ENCODE results near the gene POLD1. TPM values are rescaled to one million over a fixed set of nuclear protein-coding genes. Genes with fewer than 3 reads are reported as not detected.

The POLD1 gene
- total and polyA plus RNA-seq, 5 donors from 2014 or later, result 19.3 to 28.1 (median 21.4) TPM

- H3K27ac ChIP-seq (ENCODE audit: insufficient read depth, low read length, poor library complexity, severe bottlenecking), result no peak overlapping the region
- Mint-ChIP-seq H3K36me3 (no peaks in the 10 kb centered on the region), H3K27me3 (peaks cover 10% of the 10 kb centered on the region), H3K27ac (peak overlapping the region in 2 of 3 donors; percentile 15 to 79), H3K4me3 (peak overlapping the region in 3 of 4 donors; percentile 13 to 78 (median 15)), H3K9me3 (no peaks in the 10 kb centered on the region), H3K4me1 (peaks cover 16 to 76% (median 29%) of the 10 kb centered on the region in 4 donors)
- ATAC-seq (ENCODE audit: low read depth in 2 of 2) (no peak), DNase-seq (peak in 1 of 3 donors; percentile 26)
- H3K36me3 ChIP-seq (ENCODE audit: control insufficient read depth, insufficient read depth, low read length), result no peaks in the 10 kb centered on the region
- H3K27me3 ChIP-seq (ENCODE audit: control insufficient read depth, insufficient read depth, low read length), result no peaks in the 10 kb centered on the region
- no peak overlapping the region for H3K4me3 ChIP-seq (ENCODE audit: low read depth, low read length)
- H3K9me3 ChIP-seq (ENCODE audit: control insufficient read depth in 2 of 2, low read length in 2 of 2), result no peaks in the 10 kb centered on the region
- H3K4me1 ChIP-seq (ENCODE audit: control insufficient read depth, insufficient read depth, low read length, poor library complexity, severe bottlenecking), result peaks cover 29% of the 10 kb centered on the region
Measured at GRCh38 chr19:50361290-50362029, 22.7 kb upstream of the POLD1 start.

GRCh38 chr19:50362030-50362412, 22.1 kb upstream of the POLD1 start:
- Histone ChIP-seq H3K4me3 (ENCODE audit: low read depth, low read length) (no peak overlapping the region), H3K27ac (ENCODE audit: insufficient read depth, low read length, poor library complexity, severe bottlenecking) (no peak overlapping the region), H3K9me3 (ENCODE audit: control insufficient read depth in 2 of 2, low read length in 2 of 2) (no peaks in the 10 kb centered on the region), H3K36me3 (ENCODE audit: control insufficient read depth, insufficient read depth, low read length) (no peaks in the 10 kb centered on the region), H3K4me1 (ENCODE audit: control insufficient read depth, insufficient read depth, low read length, poor library complexity, severe bottlenecking) (peaks cover 25% of the 10 kb centered on the region), H3K27me3 (ENCODE audit: control insufficient read depth, insufficient read depth, low read length) (no peaks in the 10 kb centered on the region)
- Mint-ChIP-seq H3K36me3 (no peaks in the 10 kb centered on the region), H3K9me3 (no peaks in the 10 kb centered on the region), H3K4me3 (peak overlapping the region in 2 of 4 donors; percentile 13 to 15), H3K27ac (peak overlapping the region in 1 of 3 donors; percentile 15), H3K4me1 (peaks cover 14 to 73% (median 27%) of the 10 kb centered on the region in 4 donors), H3K27me3 (peaks cover 10% of the 10 kb centered on the region)
- DNase-seq, result no peak
- no peak for ATAC-seq (ENCODE audit: low read depth in 2 of 2)

- DNase-seq (peak in 1 of 3 donors; percentile 21), ATAC-seq (ENCODE audit: low read depth in 2 of 2) (no peak)
- Histone ChIP-seq H3K27ac (ENCODE audit: insufficient read depth, low read length, poor library complexity, severe bottlenecking) (no peak overlapping the region), H3K36me3 (ENCODE audit: control insufficient read depth, insufficient read depth, low read length) (no peaks in the 10 kb centered on the region), H3K27me3 (ENCODE audit: control insufficient read depth, insufficient read depth, low read length) (no peaks in the 10 kb centered on the region), H3K4me3 (ENCODE audit: low read depth, low read length) (no peak overlapping the region), H3K4me1 (ENCODE audit: control insufficient read depth, insufficient read depth, low read length, poor library complexity, severe bottlenecking) (peaks cover 21% of the 10 kb centered on the region), H3K9me3 (ENCODE audit: control insufficient read depth in 2 of 2, low read length in 2 of 2) (no peaks in the 10 kb centered on the region)
- H3K27me3 Mint-ChIP-seq, result peaks cover 1% of the 10 kb centered on the region
- no peaks in the 10 kb centered on the region for H3K9me3 Mint-ChIP-seq
- H3K27ac Mint-ChIP-seq, result peak overlapping the region in 2 of 3 donors; percentile 48 to 95
- H3K36me3 Mint-ChIP-seq, result no peaks in the 10 kb centered on the region
- H3K4me3 Mint-ChIP-seq, result peak overlapping the region in 2 of 4 donors; percentile 15 to 58
- H3K4me1 Mint-ChIP-seq, result peaks cover 12 to 68% (median 23%) of the 10 kb centered on the region in 4 donors
Measured at GRCh38 chr19:50362656-50363424, 21.3 kb upstream of the POLD1 start.

- Histone ChIP-seq H3K4me1 (ENCODE audit: control insufficient read depth, insufficient read depth, low read length, poor library complexity, severe bottlenecking) (peaks cover 29% of the 10 kb centered on the region), H3K27ac (ENCODE audit: insufficient read depth, low read length, poor library complexity, severe bottlenecking) (peak within 1 kb of the TSS; percentile 5), H3K27me3 (ENCODE audit: control insufficient read depth, insufficient read depth, low read length) (no peaks in the 10 kb centered on the region), H3K9me3 (ENCODE audit: control insufficient read depth in 2 of 2, low read length in 2 of 2) (no peaks in the 10 kb centered on the region), H3K4me3 (ENCODE audit: low read depth, low read length) (no peak within 1 kb of the TSS), H3K36me3 (ENCODE audit: control insufficient read depth, insufficient read depth, low read length) (no peaks in the 10 kb centered on the region)
- Mint-ChIP-seq H3K27ac (peak within 1 kb of the TSS; percentile 67 to 69 (median 69)), H3K27me3 (no peaks in the 10 kb centered on the region), H3K36me3 (no peaks in the 10 kb centered on the region), H3K4me1 (peaks cover 0 to 57% (median 28%) of the 10 kb centered on the region in 4 donors), H3K9me3 (no peaks in the 10 kb centered on the region), H3K4me3 (peak within 1 kb of the TSS; percentile 61 to 79 (median 70))
- DNase-seq (peak in 1 of 3 donors; percentile 34), ATAC-seq (ENCODE audit: low read depth in 2 of 2) (no peak)
Measured at GRCh38 chr19:50365434-50366306, 18.5 kb upstream of the POLD1 start, which contains the start of gene NAPSA. NAPSA (minus strand) TSS chr19:50365639; CDS start chr19:50365621, 18 bp downstream.

GRCh38 chr19:50368649-50369570, 15.2 kb upstream of the POLD1 start:
- peak overlapping the region; percentile 84 to 90 (median 89) for H3K27ac Mint-ChIP-seq
- H3K27ac ChIP-seq (ENCODE audit: insufficient read depth, low read length, poor library complexity, severe bottlenecking), result peak overlapping the region; percentile 21
- no peaks in the 10 kb centered on the region for H3K27me3 Mint-ChIP-seq
- no peaks in the 10 kb centered on the region for H3K9me3 ChIP-seq (ENCODE audit: control insufficient read depth in 2 of 2, low read length in 2 of 2)
- H3K36me3 Mint-ChIP-seq, result no peaks in the 10 kb centered on the region
- no peaks in the 10 kb centered on the region for H3K27me3 ChIP-seq (ENCODE audit: control insufficient read depth, insufficient read depth, low read length)
- peak; percentile 60 to 83 (median 74) for DNase-seq
- H3K9me3 Mint-ChIP-seq, result no peaks in the 10 kb centered on the region
- H3K4me1 Mint-ChIP-seq, result peaks cover 0 to 34% (median 21%) of the 10 kb centered on the region in 4 donors
- H3K4me3 Mint-ChIP-seq, result peak overlapping the region; percentile 84 to 91 (median 91)
- H3K4me3 ChIP-seq (ENCODE audit: low read depth, low read length), result peak overlapping the region; percentile 65
- no peaks in the 10 kb centered on the region for H3K36me3 ChIP-seq (ENCODE audit: control insufficient read depth, insufficient read depth, low read length)
- ATAC-seq (ENCODE audit: low read depth in 2 of 2), result peak; percentile 61 to 64
- peaks cover 24% of the 10 kb centered on the region for H3K4me1 ChIP-seq (ENCODE audit: control insufficient read depth, insufficient read depth, low read length, poor library complexity, severe bottlenecking)

- Mint-ChIP-seq H3K27ac (no peak overlapping the region), H3K36me3 (no peaks in the 10 kb centered on the region), H3K4me1 (peaks cover 0 to 20% (median 13%) of the 10 kb centered on the region in 4 donors), H3K27me3 (no peaks in the 10 kb centered on the region), H3K9me3 (peaks cover 0 to 2% (median 0%) of the 10 kb centered on the region in 7 donors), H3K4me3 (peak overlapping the region in 1 of 4 donors; percentile 87)
- no peak for DNase-seq
- H3K4me3 ChIP-seq (ENCODE audit: low read depth, low read length), result no peak overlapping the region
- H3K27me3 ChIP-seq (ENCODE audit: control insufficient read depth, insufficient read depth, low read length), result no peaks in the 10 kb centered on the region
- H3K4me1 ChIP-seq (ENCODE audit: control insufficient read depth, insufficient read depth, low read length, poor library complexity, severe bottlenecking), result peaks cover 17% of the 10 kb centered on the region
- no peaks in the 10 kb centered on the region for H3K9me3 ChIP-seq (ENCODE audit: control insufficient read depth in 2 of 2, low read length in 2 of 2)
- ATAC-seq (ENCODE audit: low read depth in 2 of 2), result no peak
- H3K36me3 ChIP-seq (ENCODE audit: control insufficient read depth, insufficient read depth, low read length), result no peaks in the 10 kb centered on the region
- no peak overlapping the region for H3K27ac ChIP-seq (ENCODE audit: insufficient read depth, low read length, poor library complexity, severe bottlenecking)
Measured at GRCh38 chr19:50371914-50372475, 12.2 kb upstream of the POLD1 start.

All from CD4-positive, CD25-positive, alpha-beta regulatory T cell (primary cell).